Epithelial cell of esophagus (primary cell): ENCODE measurements around the gene TREX2.

Experiments
- DNase-seq: peaks from one replicate; pipeline ENCODE4 v3.0.0; 2010; ENCODE audit warnings: low read depth
- H3K4me3 ChIP-seq: 2 replicates; pipeline ENCODE4 v1.5.1; 2011; ENCODE audit warnings: mild to moderate bottlenecking, low read length, control low read depth
- TF ChIP-seq, protein P1 (sequence below): IDR thresholded peaks from 2 replicates; pipeline ENCODE4 v1.5.1; 2011; ENCODE audit warnings: low read depth, mild to moderate bottlenecking, low read length, control low read depth, inconsistent platforms; ENCODE audit not compliant: insufficient read depth; ENCODE audit errors: missing control alignments

The TREX2 gene, protein sequence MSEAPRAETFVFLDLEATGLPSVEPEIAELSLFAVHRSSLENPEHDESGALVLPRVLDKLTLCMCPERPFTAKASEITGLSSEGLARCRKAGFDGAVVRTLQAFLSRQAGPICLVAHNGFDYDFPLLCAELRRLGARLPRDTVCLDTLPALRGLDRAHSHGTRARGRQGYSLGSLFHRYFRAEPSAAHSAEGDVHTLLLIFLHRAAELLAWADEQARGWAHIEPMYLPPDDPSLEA

DNA sequence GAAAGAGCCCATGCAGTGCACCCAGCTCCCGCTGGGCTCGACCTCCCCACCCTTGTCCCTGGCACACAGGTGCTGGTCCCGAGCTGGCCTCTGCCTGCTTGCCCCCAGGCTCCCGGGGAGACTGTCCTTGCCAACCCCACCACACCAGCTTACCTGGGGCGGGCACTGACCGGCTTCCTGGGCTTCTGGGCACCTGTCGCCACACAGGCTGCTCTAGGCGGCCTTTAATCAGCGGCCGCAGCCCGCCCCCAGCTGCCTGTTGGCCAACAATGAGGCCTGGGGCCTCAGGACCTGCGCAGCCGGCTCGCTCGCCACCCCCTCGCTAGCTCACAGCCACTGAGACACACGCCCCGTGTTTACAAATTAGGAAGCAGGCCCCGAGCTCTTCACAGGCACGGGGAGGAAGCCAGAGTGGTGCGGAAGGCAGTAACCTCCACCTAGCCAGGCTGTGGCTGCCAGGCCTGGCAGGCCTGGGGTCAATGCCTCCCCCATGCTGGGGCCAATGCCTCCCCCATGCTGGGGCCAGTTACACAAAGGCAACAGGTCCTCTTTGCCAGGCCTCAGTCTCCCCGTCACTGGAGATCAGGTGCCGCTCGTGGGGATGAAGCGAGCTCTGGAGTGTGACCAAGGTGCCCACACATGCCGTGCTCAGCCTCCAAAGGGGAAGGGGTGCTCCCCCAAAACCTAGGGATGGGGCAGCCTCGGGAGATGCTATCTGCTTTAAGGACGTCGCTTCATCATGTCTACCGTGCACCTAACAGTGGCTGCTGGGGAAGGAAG lies at the start of gene TREX2:
Gene TREX2 (minus strand): TSS at position 201 of the 780 bp plus-strand sequence. CDS start 626 bp downstream, outside the sequence.
- TF ChIP-seq, protein P1, sequence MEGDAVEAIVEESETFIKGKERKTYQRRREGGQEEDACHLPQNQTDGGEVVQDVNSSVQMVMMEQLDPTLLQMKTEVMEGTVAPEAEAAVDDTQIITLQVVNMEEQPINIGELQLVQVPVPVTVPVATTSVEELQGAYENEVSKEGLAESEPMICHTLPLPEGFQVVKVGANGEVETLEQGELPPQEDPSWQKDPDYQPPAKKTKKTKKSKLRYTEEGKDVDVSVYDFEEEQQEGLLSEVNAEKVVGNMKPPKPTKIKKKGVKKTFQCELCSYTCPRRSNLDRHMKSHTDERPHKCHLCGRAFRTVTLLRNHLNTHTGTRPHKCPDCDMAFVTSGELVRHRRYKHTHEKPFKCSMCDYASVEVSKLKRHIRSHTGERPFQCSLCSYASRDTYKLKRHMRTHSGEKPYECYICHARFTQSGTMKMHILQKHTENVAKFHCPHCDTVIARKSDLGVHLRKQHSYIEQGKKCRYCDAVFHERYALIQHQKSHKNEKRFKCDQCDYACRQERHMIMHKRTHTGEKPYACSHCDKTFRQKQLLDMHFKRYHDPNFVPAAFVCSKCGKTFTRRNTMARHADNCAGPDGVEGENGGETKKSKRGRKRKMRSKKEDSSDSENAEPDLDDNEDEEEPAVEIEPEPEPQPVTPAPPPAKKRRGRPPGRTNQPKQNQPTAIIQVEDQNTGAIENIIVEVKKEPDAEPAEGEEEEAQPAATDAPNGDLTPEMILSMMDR = no peak
- H3K4me3 ChIP-seq = no peak within 1 kb of the TSS
- DNase-seq = no peak

DNA sequence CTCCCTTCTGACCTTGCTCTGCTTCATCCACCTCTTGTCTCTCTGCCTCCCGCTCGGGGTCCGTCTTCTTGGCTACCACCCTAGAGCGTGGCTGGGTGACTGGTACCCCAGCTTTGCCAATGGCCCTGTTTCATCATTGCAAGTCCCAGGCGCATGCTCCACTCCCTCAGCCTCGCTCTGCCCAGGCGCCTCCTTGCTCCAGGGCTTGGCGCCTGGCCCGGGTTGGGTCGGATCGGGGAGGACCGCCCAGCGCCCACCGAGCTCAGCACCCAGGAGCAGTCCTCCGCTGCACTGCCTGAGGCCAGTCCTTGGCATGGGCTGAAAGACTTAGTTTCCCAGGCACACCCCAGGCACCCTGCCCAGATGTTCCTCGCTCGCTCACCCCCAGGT lies 49.5 kb upstream of the TREX2 start:
- no peak overlapping the region for H3K4me3 ChIP-seq
- DNase-seq = peak; percentile 12
- TF ChIP-seq, protein P1 = no peak

DNA sequence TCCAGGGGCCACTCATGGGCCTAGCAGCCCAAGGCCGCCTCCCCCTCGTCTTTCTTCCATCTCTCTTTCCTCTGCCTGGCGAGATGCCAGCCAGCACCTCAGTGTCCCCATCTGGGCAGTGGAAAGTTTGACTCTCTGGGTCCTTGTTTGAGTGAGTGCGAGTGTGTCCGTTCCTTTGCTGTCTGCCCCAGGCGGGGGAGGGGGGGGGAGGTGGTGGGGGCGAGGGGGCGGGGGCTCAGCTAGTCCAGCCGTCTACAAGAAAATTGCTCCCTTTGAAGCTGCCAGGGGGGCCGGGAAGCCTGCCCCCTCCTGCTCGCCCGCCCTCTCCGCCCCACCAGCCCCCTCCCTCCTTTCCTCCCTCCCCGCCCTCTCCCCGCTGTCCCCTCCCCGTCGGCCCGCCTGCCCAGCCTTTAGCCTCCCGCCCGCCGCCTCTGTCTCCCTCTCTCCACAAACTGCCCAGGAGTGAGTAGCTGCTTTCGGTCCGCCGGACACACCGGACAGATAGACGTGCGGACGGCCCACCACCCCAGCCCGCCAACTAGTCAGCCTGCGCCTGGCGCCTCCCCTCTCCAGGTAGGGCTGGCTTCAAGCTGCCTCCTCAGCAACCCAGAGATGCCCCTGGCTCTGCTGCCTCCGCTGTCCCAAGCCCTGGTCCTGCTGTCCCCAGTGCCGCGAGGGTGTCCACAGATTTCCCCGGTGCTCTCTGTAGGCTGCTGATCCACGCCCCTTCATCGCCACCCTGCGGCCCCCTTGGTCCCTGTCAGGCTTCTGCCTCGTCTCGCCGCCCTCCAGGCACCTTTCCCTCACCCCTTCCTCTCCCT lies 48.9 kb upstream of the TREX2 start, which contains the start of gene BGN:
Gene BGN (plus strand): TSS at position 440 of the 821 bp plus-strand sequence. CDS start 9,652 bp downstream, outside the sequence.
- no peak for DNase-seq
- H3K4me3 ChIP-seq = no peak within 1 kb of the TSS
- TF ChIP-seq, protein P1 = no peak

DNA sequence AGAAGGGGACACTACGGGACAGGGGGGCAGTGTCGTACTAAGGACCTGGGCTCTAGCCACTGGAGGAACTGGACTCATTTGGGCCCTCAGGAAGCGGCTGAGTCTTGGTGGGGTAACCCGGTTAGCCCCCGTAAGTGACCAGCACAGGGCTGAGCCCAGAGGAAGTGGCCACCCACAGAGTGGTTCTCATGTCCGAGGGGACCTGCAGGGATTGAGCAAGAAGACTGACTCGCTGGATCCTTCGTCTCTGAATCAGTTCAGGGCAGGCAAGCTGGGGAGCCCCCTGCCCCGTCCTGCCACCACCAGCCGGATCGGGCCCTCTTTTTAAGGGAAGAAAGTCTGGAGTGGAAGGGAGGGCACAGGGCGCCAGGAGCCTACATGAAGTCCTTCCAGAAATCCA lies 48.2 kb upstream of the TREX2 start:
- no peak for DNase-seq
- TF ChIP-seq, protein P1 = no peak
- no peak overlapping the region for H3K4me3 ChIP-seq

DNA sequence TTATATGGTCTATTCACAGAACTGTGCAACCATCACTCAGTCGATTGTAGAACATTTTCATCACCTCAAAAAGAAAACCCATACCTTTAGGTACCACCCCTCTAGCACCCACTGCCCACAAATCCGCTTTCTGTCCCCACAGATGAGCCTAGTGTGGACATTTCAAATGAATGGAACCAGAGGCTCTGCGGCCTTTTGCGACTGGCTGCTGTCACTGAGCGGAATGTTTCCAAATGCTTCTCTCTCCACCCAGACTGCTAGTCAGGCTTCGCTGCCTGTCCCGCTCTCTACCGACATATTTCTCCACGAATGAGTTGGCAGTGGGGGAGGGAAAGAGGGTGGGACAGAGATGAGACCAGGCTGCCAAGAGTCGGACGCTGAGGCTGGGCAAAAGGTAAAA lies 47.2 kb upstream of the TREX2 start:
- DNase-seq = no peak
- TF ChIP-seq, protein P1 = no peak
- no peak overlapping the region for H3K4me3 ChIP-seq

DNA sequence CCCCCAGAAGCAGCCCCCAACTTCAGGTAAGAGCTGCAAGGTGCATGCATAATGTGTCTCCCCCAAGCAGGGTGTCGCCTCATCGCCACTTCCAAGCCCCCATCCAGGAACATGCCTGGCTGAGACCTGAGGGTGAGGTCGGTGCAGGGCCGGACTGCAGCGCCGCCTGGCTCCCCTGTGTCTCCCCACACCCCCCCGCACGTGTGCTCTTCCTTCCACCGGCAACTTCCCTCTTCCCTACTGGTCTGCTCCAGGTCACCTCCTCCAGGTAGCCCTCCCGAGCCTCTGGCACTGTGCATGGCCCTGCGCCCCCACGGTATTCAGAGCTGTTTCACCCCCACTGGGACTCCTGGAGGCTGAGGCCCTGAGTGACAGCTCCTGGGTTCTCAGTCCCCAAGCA lies 46.7 kb upstream of the TREX2 start:
- DNase-seq = no peak
- H3K4me3 ChIP-seq = no peak overlapping the region
- TF ChIP-seq, protein P1 = no peak
